HepG2 (cell line): ENCODE data around the gene GALR3. TPM values are rescaled to one million over a fixed set of nuclear protein-coding genes. Genes with fewer than 3 reads are reported as not detected.

Source experiments
- ATRX ChIP-seq: sonication (generic); formaldehyde crosslinking; IDR thresholded peaks from 2 replicates; pipeline ENCODE4 v1.4.0; 2020; ENCODE audit warnings: missing genetic modification reagents, borderline replicate concordance
- CCDC6 ChIP-seq: sonication (generic); formaldehyde crosslinking; IDR thresholded peaks from 2 replicates; pipeline ENCODE4 v1.8.1; 2022; ENCODE audit warnings: mild to moderate bottlenecking, missing genetic modification reagents, moderate library complexity
- FUBP1 ChIP-seq: sonication (generic); formaldehyde crosslinking; IDR thresholded peaks from 2 replicates; pipeline ENCODE4 v1.5.1; 2020; ENCODE audit warnings: missing genetic modification reagents, mild to moderate bottlenecking, borderline replicate concordance
- GATAD1 ChIP-seq: IDR thresholded peaks from 2 replicates; pipeline ENCODE4 v1.6.1; 2016; ENCODE audit warnings: missing genetic modification reagents, missing compliant biosample characterization
- JUNB ChIP-seq: sonication (generic); formaldehyde crosslinking; IDR thresholded peaks from 2 replicates; pipeline ENCODE4 v1.8.0; 2022; ENCODE audit warnings: missing genetic modification reagents, mild to moderate bottlenecking, borderline replicate concordance
- KDM6A ChIP-seq: IDR thresholded peaks from 2 replicates; pipeline ENCODE4 v1.6.1; 2016; ENCODE audit warnings: low read depth
- MYNN ChIP-seq: sonication (generic); formaldehyde crosslinking; IDR thresholded peaks from 2 replicates; pipeline ENCODE4 v1.4.0; 2020; ENCODE audit warnings: mild to moderate bottlenecking, low read depth, missing genetic modification reagents
- RERE ChIP-seq: IDR thresholded peaks from 2 replicates; pipeline ENCODE4 v1.6.1; 2016; ENCODE audit warnings: low read depth, missing genetic modification reagents, missing compliant biosample characterization
- RFXANK ChIP-seq: IDR thresholded peaks from 2 replicates; pipeline ENCODE4 v1.6.1; 2016
- RFXAP ChIP-seq: sonication (generic); formaldehyde crosslinking; IDR thresholded peaks from 2 replicates; pipeline ENCODE4 v1.4.0; 2020; ENCODE audit warnings: missing genetic modification reagents, borderline replicate concordance
- SMARCC2 ChIP-seq: fragments of 450-650 bp; IDR thresholded peaks from 2 replicates; pipeline ENCODE4 v1.6.1; 2017; ENCODE audit warnings: antibody characterized with exemption, mild to moderate bottlenecking
- ZHX1 ChIP-seq: sonication (generic); formaldehyde crosslinking; IDR thresholded peaks from 2 replicates; pipeline ENCODE4 v1.8.1; 2022; ENCODE audit warnings: low read depth, mild to moderate bottlenecking, missing genetic modification reagents
- ZNF280D ChIP-seq: sonication (generic); formaldehyde crosslinking; IDR thresholded peaks from 2 replicates; pipeline ENCODE4 v1.5.1; 2020; ENCODE audit warnings: mild to moderate bottlenecking, missing genetic modification reagents
- ZNF549 ChIP-seq: sonication (generic); formaldehyde crosslinking; IDR thresholded peaks from 2 replicates; pipeline ENCODE4 v1.5.0; 2020; ENCODE audit warnings: missing genetic modification reagents
- ZNF747 ChIP-seq: sonication (generic); formaldehyde crosslinking; IDR thresholded peaks from 2 replicates; pipeline ENCODE4 v1.8.1; 2023; ENCODE audit warnings: missing genetic modification reagents, mild to moderate bottlenecking, borderline replicate concordance
- ZNF816 ChIP-seq: sonication (generic); formaldehyde crosslinking; IDR thresholded peaks from 2 replicates; pipeline ENCODE4 v1.8.0; 2022; ENCODE audit warnings: missing genetic modification reagents, mild to moderate bottlenecking, borderline replicate concordance
- polyA plus RNA-seq, 8 experiments: library from polyadenylated mRNA; depleted of rRNA in 3 of 8; stranded (reverse) in 7 of 8; unstranded in 1 of 8; fragments of >200 nt; fragmentation: Illumina TruSeq in 4 of 8; extraction: Trizol in 4 of 8; gene quantifications; 2 replicates each; pipeline versions ENCODE4 v1.2.1 to v1.2.3, GENCODE V29; 2011 to 2016; ENCODE audit warnings: low read depth in 4 of 8, missing spikeins in 1 of 8, mixed read lengths in 1 of 8; ENCODE audit not compliant: insufficient read depth in 1 of 8
- total RNA-seq, 5 experiments: library from RNA; depleted of rRNA; stranded (reverse); fragments of >200 nt; fragmentation: Illumina TruSeq; extraction: Trizol; gene quantifications; 2 replicates each; pipeline ENCODE4 v1.2.3, GENCODE V29; 2016; ENCODE audit warnings: low read depth in 1 of 5

The GALR3 gene
- total and polyA plus RNA-seq, 2 of the 13 experiments (the other 11 are each of a cell fraction or from before 2014, with no cell fraction given), result 0.13 TPM; not detected in 1

GRCh38 chr22:37849089-37849751 lies 26.0 kb downstream of the GALR3 start, which contains the start of gene EIF3L (continued):
- TF ChIP-seq JUNB (CRISPR knock-in tag), result no peak
- TF ChIP-seq ZNF549 (CRISPR knock-in tag), result no peak
- no peak for TF ChIP-seq ZNF816
- TF ChIP-seq ZNF747 (CRISPR knock-in tag), result peak; percentile 87; the same call in 1 of the 2 replicates
- no peak for TF ChIP-seq RERE (CRISPR knock-in tag)
- TF ChIP-seq MYNN, result no peak
- TF ChIP-seq SMARCC2, result no peak
- no peak for TF ChIP-seq RFXANK (CRISPR knock-in tag)
- TF ChIP-seq RFXAP, result peak; percentile 73
- TF ChIP-seq ZHX1, result peak; percentile 70; the same call in 1 of the 2 replicates
- TF ChIP-seq KDM6A (CRISPR knock-in tag), result no peak
- peak; percentile 93 for TF ChIP-seq GATAD1
- TF ChIP-seq ZNF280D (CRISPR knock-in tag), result no peak
- TF ChIP-seq FUBP1, result no peak
- TF ChIP-seq CCDC6 (CRISPR knock-in tag), result 0 out of 2 replicates have a peak, but pooled peaks have one; percentile 55
- TF ChIP-seq ATRX (CRISPR knock-in tag), result no peak
